B cell (primary cell): ENCODE data around the gene RIT2. TPM values are rescaled to one million over a fixed set of nuclear protein-coding genes. Genes with fewer than 3 reads are reported as not detected.

ENCODE experiments used
- ATAC-seq: fragments of 200-7000 bp; cut with Tn5 transposase; one replicate; pipeline ENCODE4 v1.10.0; 2021; ENCODE audit warnings: low read depth, mild to moderate bottlenecking, moderate number of reproducible peaks, moderate library complexity
- CTCF ChIA-PET: fragments of 350-600 bp; sonication (Branson Sonifier 250); formaldehyde crosslinking; loops from one replicate; lab custom pipeline; 2021; ENCODE audit warnings: antibody characterized with exemption, inconsistent platforms; lab: Charles Lee
- POLR2A ChIA-PET: fragments of 350-600 bp; sonication (Branson Sonifier 250); formaldehyde crosslinking; loops from one replicate; lab custom pipeline; 2021; ENCODE audit warnings: antibody characterized with exemption; lab: Charles Lee
- DNase-seq: peaks from one replicate; pipeline ENCODE4 v3.0.0; 2013
- H2AFZ ChIP-seq: 2 replicates; pipeline ENCODE4 v1.6.1; 2012; ENCODE audit warnings: mild to moderate bottlenecking, low read depth, low read length; ENCODE audit not compliant: insufficient read depth, poor library complexity, severe bottlenecking
- H3K27ac ChIP-seq, 2 donors: 1 replicate in 1 of 2; 2 replicates in 1 of 2; pipeline ENCODE4 v1.5.1; 2012 to 2013; ENCODE audit warnings: low read length in 2 of 2, mild to moderate bottlenecking in 2 of 2, moderate library complexity in 1 of 2
- H3K27me3 ChIP-seq, 4 experiments: fragments of 200-600 bp in 1 of 4; sonication (generic) in 1 of 4; replicated peaks in 1 of 4; 1 replicate in 2 of 4; 2 replicates in 2 of 4; pipeline versions ENCODE4 v1.6.1 to v1.7.0; 2013 to 2016; ENCODE audit warnings: low read length in 3 of 4, mild to moderate bottlenecking in 2 of 4, mixed read lengths in 1 of 4, moderate library complexity in 1 of 4; ENCODE audit not compliant: insufficient read depth in 4 of 4, control insufficient read depth in 3 of 4; ENCODE audit errors: control extremely low read depth in 1 of 4
- H3K36me3 ChIP-seq, 2 experiments: replicated peaks in 1 of 2; 1 replicate in 1 of 2; 2 replicates in 1 of 2; pipeline versions ENCODE4 v1.6.1 to v1.7.1; 2013; ENCODE audit warnings: low read length in 1 of 2; ENCODE audit not compliant: insufficient read depth in 2 of 2, control insufficient read depth in 1 of 2; ENCODE audit errors: control extremely low read depth in 1 of 2, extremely low read depth in 1 of 2
- H3K4me1 ChIP-seq, 2 donors: fragments of 200-600 bp in 1 of 2; sonication (generic) in 1 of 2; 1 replicate in 1 of 2; 2 replicates in 1 of 2; pipeline versions ENCODE4 v1.5.1 to v1.6.1; 2013 to 2017; ENCODE audit warnings: low read length in 2 of 2; ENCODE audit not compliant: control insufficient read depth in 2 of 2, insufficient read depth in 2 of 2
- H3K4me2 ChIP-seq: replicated peaks from 2 replicates; pipeline ENCODE3; 2012; ENCODE audit warnings: mild to moderate bottlenecking, low read depth, low read length; ENCODE audit not compliant: poor library complexity, severe bottlenecking
- H3K4me3 ChIP-seq, 5 experiments: fragments of 200-600 bp in 1 of 5; sonication (generic) in 1 of 5; 1 replicate in 3 of 5; 2 replicates in 2 of 5; pipeline versions ENCODE4 v1.5.1 to v1.7.0; 2011 to 2016; ENCODE audit warnings: low read length in 4 of 5, mild to moderate bottlenecking in 4 of 5, low read depth in 2 of 5, control low read depth in 1 of 5, moderate library complexity in 1 of 5; ENCODE audit not compliant: insufficient read depth in 1 of 5; ENCODE audit errors: control extremely low read depth in 1 of 5, extremely low read depth in 1 of 5
- H3K79me2 ChIP-seq: fragments of 200-600 bp; sonication (generic); one replicate; pipeline ENCODE4 v1.6.0; 2016; ENCODE audit warnings: low read length; ENCODE audit not compliant: control insufficient read depth, insufficient read depth
- H3K9ac ChIP-seq: fragments of 200-600 bp; sonication (generic); 2 replicates; pipeline ENCODE4 v1.6.1; 2017; ENCODE audit warnings: mild to moderate bottlenecking, low read length, moderate library complexity
- H3K9me3 ChIP-seq, 3 donors: one replicate each; pipeline versions ENCODE4 v1.6.1 to v1.7.1; 2013; ENCODE audit warnings: low read length in 2 of 3; ENCODE audit not compliant: control insufficient read depth in 2 of 3, insufficient read depth in 1 of 3; ENCODE audit errors: control extremely low read depth in 1 of 3
- H4K20me1 ChIP-seq: 2 replicates; pipeline ENCODE4 v1.6.0; 2012; ENCODE audit warnings: mild to moderate bottlenecking, low read length; ENCODE audit not compliant: insufficient read depth, control insufficient read depth, poor library complexity, severe bottlenecking
- H3K27ac Mint-ChIP-seq: one replicate; pipeline ENCODE4 v1.8.0; 2021; ENCODE audit warnings: mixed read lengths
- H3K27me3 Mint-ChIP-seq: one replicate; pipeline ENCODE4 v1.8.0; 2021; ENCODE audit warnings: mixed read lengths
- H3K4me1 Mint-ChIP-seq: one replicate; pipeline ENCODE4 v1.8.0; 2021; ENCODE audit warnings: mixed read lengths
- H3K4me3 Mint-ChIP-seq: one replicate; pipeline ENCODE4 v1.8.0; 2021; ENCODE audit warnings: mixed read lengths
- H3K9me3 Mint-ChIP-seq: one replicate; pipeline ENCODE4 v1.8.0; 2022; ENCODE audit warnings: mixed read lengths; ENCODE audit not compliant: insufficient read depth
- CTCF ChIP-seq: fragments of 200-600 bp; IDR thresholded peaks from one replicate; pipeline ENCODE4 v1.8.0; 2022; ENCODE audit warnings: antibody characterized with exemption, mild to moderate bottlenecking
- EZH2 ChIP-seq: IDR thresholded peaks from 2 replicates; pipeline ENCODE4 v1.6.1; 2012; ENCODE audit warnings: borderline replicate concordance, low read depth, mild to moderate bottlenecking, moderate library complexity, low read length; ENCODE audit not compliant: insufficient read depth, poor library complexity, severe bottlenecking
- WGBS: methylation state at CpG from one replicate; pipeline ENCODE4 v1.1.5; 2013; ENCODE audit warnings: missing lambda C conversion rate; ENCODE audit not compliant: insufficient coverage; 5-methylcytosine and 5-hydroxymethylcytosine counted together
- intact Hi-C: fragments of 100-400 bp; cut with micrococcal nuclease; formaldehyde crosslinking; loops from one replicate; pipeline ENCODE4 v1.10.0; 2022
- polyA plus RNA-seq: library from polyadenylated mRNA; depleted of rRNA; stranded (reverse); fragments of >200 nt; gene quantifications from 2 replicates; pipeline ENCODE4 v1.2.3, GENCODE V29; 2012
- total RNA-seq, 2 donors: library from RNA; stranded (reverse); fragments of 120-200 nt in 1 of 2; gene quantifications; 1 replicate in 1 of 2; 2 replicates in 1 of 2; pipeline versions ENCODE4 v1.2.3 to v1.2.4, GENCODE V29; 2013 to 2022

RIT2 gene
- total and polyA plus RNA-seq, 2 donors (not counting 1 experiment from before 2014, with no cell fraction given): not detected

GRCh38 chr18:42961298-42961697, 154.2 kb downstream of the RIT2 start:
- Histone ChIP-seq H3K9me3 (no peaks in the 10 kb centered on the region), H3K36me3 (no peaks in the 10 kb centered on the region), H3K4me1 (no peaks in the 10 kb centered on the region), H3K27ac (no peak overlapping the region), H2AFZ (no peak overlapping the region), H3K4me3 (no peak overlapping the region), H3K9ac (no peak overlapping the region), H3K79me2 (no peaks in the 10 kb centered on the region), H4K20me1 (no peaks in the 10 kb centered on the region), H3K4me2 (no peak overlapping the region), H3K27me3 (no peaks in the 10 kb centered on the region)
- TF ChIP-seq EZH2: no peak
- no peak for TF ChIP-seq CTCF
- Mint-ChIP-seq H3K27ac (no peak overlapping the region), H3K4me1 (no peaks in the 10 kb centered on the region), H3K27me3 (no peaks in the 10 kb centered on the region), H3K4me3 (no peak overlapping the region), H3K9me3 (no peaks in the 10 kb centered on the region)
- ChIA-PET POLR2A (no interaction called here), CTCF (no interaction called here)
- DNase-seq (no peak), ATAC-seq (no peak)
- WGBS: 100% methylated on average over 2 of the region's 3 CpGs
- intact Hi-C loops: no loop called here

GRCh38 chr18:42959528-42959927, 156.0 kb downstream of the RIT2 start:
- H3K27me3 ChIP-seq: no peaks in the 10 kb centered on the region
- no peaks in the 10 kb centered on the region for H3K79me2 ChIP-seq
- no peaks in the 10 kb centered on the region for H4K20me1 ChIP-seq
- H3K4me1 Mint-ChIP-seq: no peaks in the 10 kb centered on the region
- H3K4me3 Mint-ChIP-seq: no peak overlapping the region
- H3K9me3 Mint-ChIP-seq: no peaks in the 10 kb centered on the region
- H3K4me3 ChIP-seq: no peak overlapping the region
- no peak overlapping the region for H3K9ac ChIP-seq
- no peaks in the 10 kb centered on the region for H3K36me3 ChIP-seq
- TF ChIP-seq EZH2: no peak
- TF ChIP-seq CTCF: no peak
- POLR2A ChIA-PET: no interaction called here
- CTCF ChIA-PET: no interaction called here
- H3K27ac ChIP-seq: no peak overlapping the region
- no CpG with 5 or more reads among the region's 2 CpGs for WGBS
- intact Hi-C loops: no loop called here
- H3K27ac Mint-ChIP-seq: no peak overlapping the region
- ATAC-seq: no peak
- no peaks in the 10 kb centered on the region for H3K9me3 ChIP-seq
- H3K4me1 ChIP-seq: no peaks in the 10 kb centered on the region
- no peak overlapping the region for H2AFZ ChIP-seq
- no peaks in the 10 kb centered on the region for H3K27me3 Mint-ChIP-seq
- no peak for DNase-seq
- H3K4me2 ChIP-seq: no peak overlapping the region
